Smooth muscle cell (in vitro differentiated cells): ENCODE results near the gene CAMK2G. TPM values are rescaled to one million over a fixed set of nuclear protein-coding genes. Genes with fewer than 3 reads are reported as not detected.

Experiments used
- DNase-seq: peaks from one replicate; lab custom pipeline; 2025; ENCODE audit not compliant: unreplicated experiment; lab: John Stamatoyannopoulos, UW
- H2AFZ ChIP-seq: fragments of 200-600 bp; sonication (generic); 2 replicates; pipeline ENCODE4 v1.6.0; 2016; ENCODE audit warnings: antibody characterized with exemption, low read depth, mild to moderate bottlenecking
- H3F3A ChIP-seq: fragments of 200-600 bp; sonication (generic); 2 replicates; pipeline ENCODE4 v1.6.0; 2017; ENCODE audit warnings: antibody characterized with exemption, low read depth
- H3K27ac ChIP-seq: fragments of 200-600 bp; sonication (generic); 2 replicates; pipeline ENCODE4 v1.5.1; 2016; ENCODE audit warnings: low read depth, mild to moderate bottlenecking
- H3K27me3 ChIP-seq: fragments of 200-600 bp; sonication (generic); 2 replicates; pipeline ENCODE4 v1.6.1; 2016; ENCODE audit warnings: low read depth, mild to moderate bottlenecking
- H3K36me3 ChIP-seq: fragments of 200-600 bp; sonication (generic); 2 replicates; pipeline ENCODE4 v1.5.1; 2016; ENCODE audit warnings: low read depth
- H3K4me1 ChIP-seq: fragments of 200-600 bp; sonication (generic); 2 replicates; pipeline ENCODE4 v1.5.1; 2016; ENCODE audit warnings: low read depth
- H3K4me2 ChIP-seq: fragments of 200-600 bp; sonication (generic); 2 replicates; pipeline ENCODE4 v1.6.0; 2016; ENCODE audit warnings: mild to moderate bottlenecking
- H3K4me3 ChIP-seq: fragments of 200-600 bp; sonication (generic); 2 replicates; pipeline ENCODE4 v1.5.1; 2016; ENCODE audit warnings: mild to moderate bottlenecking
- H3K79me2 ChIP-seq: fragments of 200-600 bp; sonication (generic); 2 replicates; pipeline ENCODE4 v1.6.0; 2016; ENCODE audit warnings: low read depth, mild to moderate bottlenecking
- H3K9ac ChIP-seq: fragments of 200-600 bp; sonication (generic); 2 replicates; pipeline ENCODE4 v1.6.0; 2016; ENCODE audit warnings: low read depth
- H3K9me3 ChIP-seq: fragments of 200-600 bp; sonication (generic); replicated peaks from 2 replicates; pipeline ENCODE4 v1.5.1; 2016; ENCODE audit warnings: low read depth
- H4K20me1 ChIP-seq: fragments of 200-600 bp; sonication (generic); 2 replicates; pipeline ENCODE4 v1.6.0; 2016; ENCODE audit warnings: low read depth
- WGBS: methylation state at CpG from one replicate; pipeline ENCODE4 v1.1.7; 2016; ENCODE audit warnings: low lambda C conversion rate; 5-methylcytosine and 5-hydroxymethylcytosine counted together
- polyA plus RNA-seq: library from polyadenylated mRNA; unstranded; fragments of >200 nt; fragmentation: Nextera tagmentation; extraction: Ambion mirVana; gene quantifications from 2 replicates; pipeline ENCODE4 v1.2.1, GENCODE V29; 2016
- total RNA-seq: library from RNA; depleted of rRNA; stranded (reverse); fragments of >200 nt; gene quantifications from 2 replicates; pipeline ENCODE4 v1.2.3, GENCODE V29; 2014
- TF ChIP-seq, protein P1 (sequence below): fragments of 200-600 bp; sonication (generic); IDR thresholded peaks from 2 replicates; pipeline ENCODE4 v1.5.1; 2017; ENCODE audit warnings: borderline replicate concordance, mild to moderate bottlenecking, antibody characterized with exemption; ENCODE audit not compliant: insufficient read depth, poor library complexity, severe bottlenecking

CAMK2G gene
- total and polyA plus RNA-seq, 2 experiments from 2014 or later = 2.2 to 10.8 TPM

DNA sequence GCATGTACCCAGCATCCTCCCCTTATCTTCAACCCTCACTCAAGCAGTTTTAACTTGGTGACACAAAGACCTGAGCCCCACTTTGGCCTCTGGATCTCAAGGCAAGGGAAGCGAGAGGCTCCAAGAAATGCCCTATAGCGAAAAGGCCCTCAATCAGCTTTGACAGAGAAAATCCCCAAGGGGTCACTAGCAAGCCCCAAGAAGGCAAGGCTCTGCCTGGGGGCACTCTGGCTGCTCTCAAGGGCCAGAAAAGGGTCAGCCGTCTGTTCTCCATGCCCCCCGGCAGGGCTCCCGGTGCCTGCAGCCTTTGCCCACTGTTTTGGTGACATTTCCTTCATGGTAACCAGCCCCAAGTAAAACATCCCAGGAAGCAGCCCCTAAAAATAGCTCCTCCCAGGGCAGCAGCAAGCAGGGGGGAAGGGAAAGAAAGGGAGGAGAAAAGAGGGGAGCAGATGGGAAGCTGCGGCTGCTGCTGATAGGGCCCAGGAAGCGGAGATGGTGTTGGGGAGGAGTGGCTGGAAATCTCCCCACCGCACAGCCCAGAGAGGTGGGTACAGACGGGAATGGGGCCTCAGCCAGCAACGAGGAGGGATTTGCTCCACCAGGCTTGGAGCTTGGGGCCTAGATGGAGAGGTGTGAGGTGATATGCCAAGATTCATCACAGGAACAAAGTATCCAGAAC lies 7.1 kb downstream of the CAMK2G start:
- H4K20me1 ChIP-seq = peaks cover 22% of the 10 kb centered on the region

DNA sequence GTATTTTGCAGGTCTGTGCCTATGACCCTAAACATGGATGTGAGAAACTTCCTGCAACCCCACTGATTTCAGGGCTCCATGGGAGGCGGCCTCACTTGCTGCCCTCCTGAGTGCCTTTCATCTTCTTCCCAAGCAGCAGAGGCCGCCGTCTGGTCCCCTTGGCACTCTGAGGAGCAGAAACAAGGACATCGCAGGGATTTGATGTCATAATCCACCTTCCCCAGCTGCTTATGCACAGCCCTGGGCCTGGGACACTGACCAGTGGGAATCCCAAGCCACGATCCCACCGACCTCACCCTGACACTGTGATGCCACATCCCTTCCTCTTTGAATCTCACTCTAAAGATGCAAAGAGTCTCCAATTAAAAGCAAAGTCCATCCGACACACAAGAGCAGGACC lies 7.7 kb downstream of the CAMK2G start:
- no peaks in the 10 kb centered on the region for H3F3A ChIP-seq
- no peak overlapping the region for H3K4me2 ChIP-seq
- no peak overlapping the region for H2AFZ ChIP-seq
- no peak overlapping the region for H3K27ac ChIP-seq
- H3K9ac ChIP-seq = no peak overlapping the region
- TF ChIP-seq, protein P1, sequence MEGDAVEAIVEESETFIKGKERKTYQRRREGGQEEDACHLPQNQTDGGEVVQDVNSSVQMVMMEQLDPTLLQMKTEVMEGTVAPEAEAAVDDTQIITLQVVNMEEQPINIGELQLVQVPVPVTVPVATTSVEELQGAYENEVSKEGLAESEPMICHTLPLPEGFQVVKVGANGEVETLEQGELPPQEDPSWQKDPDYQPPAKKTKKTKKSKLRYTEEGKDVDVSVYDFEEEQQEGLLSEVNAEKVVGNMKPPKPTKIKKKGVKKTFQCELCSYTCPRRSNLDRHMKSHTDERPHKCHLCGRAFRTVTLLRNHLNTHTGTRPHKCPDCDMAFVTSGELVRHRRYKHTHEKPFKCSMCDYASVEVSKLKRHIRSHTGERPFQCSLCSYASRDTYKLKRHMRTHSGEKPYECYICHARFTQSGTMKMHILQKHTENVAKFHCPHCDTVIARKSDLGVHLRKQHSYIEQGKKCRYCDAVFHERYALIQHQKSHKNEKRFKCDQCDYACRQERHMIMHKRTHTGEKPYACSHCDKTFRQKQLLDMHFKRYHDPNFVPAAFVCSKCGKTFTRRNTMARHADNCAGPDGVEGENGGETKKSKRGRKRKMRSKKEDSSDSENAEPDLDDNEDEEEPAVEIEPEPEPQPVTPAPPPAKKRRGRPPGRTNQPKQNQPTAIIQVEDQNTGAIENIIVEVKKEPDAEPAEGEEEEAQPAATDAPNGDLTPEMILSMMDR = no peak
- H4K20me1 ChIP-seq = peaks cover 17% of the 10 kb centered on the region
- H3K27me3 ChIP-seq = no peaks in the 10 kb centered on the region
- H3K9me3 ChIP-seq = no peaks in the 10 kb centered on the region
- H3K4me3 ChIP-seq = no peak overlapping the region
- no peak for DNase-seq
- no peaks in the 10 kb centered on the region for H3K36me3 ChIP-seq
- 94% methylated on average over 7 of the region's 7 CpGs for WGBS
- H3K79me2 ChIP-seq = peaks cover 3% of the 10 kb centered on the region
- H3K4me1 ChIP-seq = no peaks in the 10 kb centered on the region

More for the DNA sequence above, 7.1 kb downstream of the CAMK2G start:
- TF ChIP-seq, protein P1 = no peak
- no peaks in the 10 kb centered on the region for H3K9me3 ChIP-seq
- H3K4me2 ChIP-seq = no peak overlapping the region
- no peaks in the 10 kb centered on the region for H3F3A ChIP-seq
- no peaks in the 10 kb centered on the region for H3K36me3 ChIP-seq
- peaks cover 3% of the 10 kb centered on the region for H3K79me2 ChIP-seq
- no peak overlapping the region for H3K27ac ChIP-seq
- no peaks in the 10 kb centered on the region for H3K27me3 ChIP-seq
- no peaks in the 10 kb centered on the region for H3K4me1 ChIP-seq
- H2AFZ ChIP-seq = no peak overlapping the region
- 79% methylated on average over 10 of the region's 10 CpGs for WGBS
- no peak for DNase-seq
- no peak overlapping the region for H3K9ac ChIP-seq
- no peak overlapping the region for H3K4me3 ChIP-seq

DNA sequence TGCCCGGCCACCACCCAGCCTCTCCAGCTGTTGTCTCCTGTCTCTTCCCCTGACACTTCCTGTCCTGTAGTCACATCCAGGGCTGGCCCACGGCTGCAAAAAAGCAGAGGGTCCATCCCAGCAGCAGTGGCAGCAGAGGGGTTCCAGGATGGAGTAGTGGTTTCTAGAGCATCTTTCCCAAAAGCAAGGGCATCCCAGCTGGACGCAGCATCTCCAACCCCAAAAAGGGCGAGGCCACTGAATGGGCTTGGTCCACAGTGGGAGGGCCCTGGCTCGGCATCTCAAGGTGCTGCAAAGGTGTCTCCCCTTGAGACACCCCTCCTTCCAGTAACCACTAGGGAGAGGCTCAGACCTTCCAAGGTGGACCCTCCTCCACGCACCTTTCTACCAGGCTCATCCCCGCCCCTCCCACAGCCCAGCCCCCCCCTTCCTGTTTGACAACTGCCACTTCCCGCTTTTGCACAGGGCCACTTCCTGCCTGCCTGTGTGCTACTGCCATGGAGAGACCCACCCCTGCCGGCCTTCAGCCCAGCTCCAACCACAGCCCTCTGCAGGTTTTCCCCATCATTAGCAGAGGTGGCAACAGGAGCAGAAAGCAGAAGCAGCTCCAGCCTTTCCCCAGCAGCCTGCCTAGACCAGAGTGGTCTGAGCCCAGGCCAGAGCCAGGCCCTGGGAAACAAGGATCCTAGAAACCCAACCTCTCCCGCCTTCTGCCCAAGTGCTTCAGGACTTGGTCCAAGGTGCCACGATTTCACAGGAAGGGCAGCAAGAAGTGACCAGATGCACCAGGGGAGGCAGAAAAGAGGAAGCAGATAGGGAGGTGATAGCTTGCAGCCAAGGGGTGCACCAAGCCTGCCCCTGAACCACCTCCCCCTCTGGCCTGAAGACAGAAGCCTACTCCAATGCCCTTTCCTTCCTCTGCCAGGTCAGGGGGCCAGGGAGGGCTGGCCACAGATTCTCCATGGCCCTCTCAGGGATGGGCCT lies 8.6 kb downstream of the CAMK2G start:
- Histone ChIP-seq H3K9me3 (no peaks in the 10 kb centered on the region), H3K4me3 (no peak overlapping the region), H3K4me1 (no peaks in the 10 kb centered on the region), H2AFZ (no peak overlapping the region), H3K4me2 (no peak overlapping the region), H4K20me1 (peaks cover 17% of the 10 kb centered on the region), H3K9ac (no peak overlapping the region), H3K27me3 (no peaks in the 10 kb centered on the region), H3F3A (no peaks in the 10 kb centered on the region), H3K79me2 (peaks cover 3% of the 10 kb centered on the region), H3K36me3 (no peaks in the 10 kb centered on the region), H3K27ac (no peak overlapping the region)
- TF ChIP-seq, protein P1 = no peak
- 88% methylated on average over 11 of the region's 11 CpGs for WGBS
- DNase-seq = no peak
